Measurements from ENCODE around the gene FPR3.
"Not testable (repeated sequence)": the region's sequence is repeated elsewhere in the genome, so short reads cannot be mapped to it uniquely, and the experiment has no call there.

Gene FPR3

DNA sequence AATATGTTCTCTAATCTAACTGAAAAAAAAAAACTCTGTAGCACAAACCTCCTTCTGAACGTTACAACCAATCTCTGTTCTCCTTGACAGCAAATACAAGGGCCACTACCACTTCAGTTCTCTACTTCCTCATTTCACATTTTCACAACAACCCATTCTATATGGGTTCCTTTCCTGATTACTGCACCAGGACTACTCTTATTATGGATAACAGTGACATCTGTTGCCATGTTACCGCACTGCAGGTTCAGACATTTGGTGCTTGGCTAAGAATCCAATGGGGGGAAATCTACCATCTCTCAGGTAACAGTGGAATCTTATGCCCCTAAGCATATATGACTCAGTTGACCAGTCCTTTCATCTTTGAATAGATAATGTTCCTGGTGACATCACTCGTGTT, 11.6 kb upstream of the FPR3 start:
- DNase-seq (ENCODE audit: low read depth, low spot score) = no peak

DNA sequence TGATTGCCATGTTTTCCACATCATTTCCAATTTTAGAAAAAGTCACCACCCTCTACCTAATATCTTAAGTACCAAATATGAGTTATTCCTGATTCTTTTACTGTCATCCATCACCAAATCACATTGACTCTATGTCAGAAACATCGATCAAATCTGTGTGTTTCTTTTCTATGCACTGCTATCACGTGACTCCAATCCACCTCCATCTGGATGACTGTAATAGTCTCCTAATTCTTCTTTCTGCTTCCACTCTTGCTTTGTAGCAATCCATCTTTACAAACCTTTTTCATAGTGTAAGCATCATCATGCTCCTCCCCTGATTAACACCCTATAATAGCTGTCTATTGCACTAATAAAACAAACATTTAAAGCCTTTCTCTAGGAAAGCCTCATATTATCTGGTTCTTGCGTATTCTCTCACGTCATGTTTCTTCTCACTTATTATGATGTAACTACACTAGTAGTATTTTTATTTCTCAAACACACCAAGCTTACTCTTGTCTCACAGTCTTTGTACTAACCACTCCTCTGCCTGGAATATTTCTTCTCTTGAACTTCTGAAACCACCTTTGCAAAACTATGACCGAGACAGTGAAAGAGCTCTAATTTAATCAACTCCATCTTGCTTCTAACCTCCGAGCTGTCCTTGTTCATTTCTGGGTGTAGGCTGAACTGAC, 10.7 kb upstream of the FPR3 start:
- no peak for DNase-seq (ENCODE audit: low read depth, low spot score)

- no peak for DNase-seq (ENCODE audit: low read depth, low spot score)
Measured at GRCh38 chr19:51784922-51785690, 9.9 kb upstream of the FPR3 start.

DNA sequence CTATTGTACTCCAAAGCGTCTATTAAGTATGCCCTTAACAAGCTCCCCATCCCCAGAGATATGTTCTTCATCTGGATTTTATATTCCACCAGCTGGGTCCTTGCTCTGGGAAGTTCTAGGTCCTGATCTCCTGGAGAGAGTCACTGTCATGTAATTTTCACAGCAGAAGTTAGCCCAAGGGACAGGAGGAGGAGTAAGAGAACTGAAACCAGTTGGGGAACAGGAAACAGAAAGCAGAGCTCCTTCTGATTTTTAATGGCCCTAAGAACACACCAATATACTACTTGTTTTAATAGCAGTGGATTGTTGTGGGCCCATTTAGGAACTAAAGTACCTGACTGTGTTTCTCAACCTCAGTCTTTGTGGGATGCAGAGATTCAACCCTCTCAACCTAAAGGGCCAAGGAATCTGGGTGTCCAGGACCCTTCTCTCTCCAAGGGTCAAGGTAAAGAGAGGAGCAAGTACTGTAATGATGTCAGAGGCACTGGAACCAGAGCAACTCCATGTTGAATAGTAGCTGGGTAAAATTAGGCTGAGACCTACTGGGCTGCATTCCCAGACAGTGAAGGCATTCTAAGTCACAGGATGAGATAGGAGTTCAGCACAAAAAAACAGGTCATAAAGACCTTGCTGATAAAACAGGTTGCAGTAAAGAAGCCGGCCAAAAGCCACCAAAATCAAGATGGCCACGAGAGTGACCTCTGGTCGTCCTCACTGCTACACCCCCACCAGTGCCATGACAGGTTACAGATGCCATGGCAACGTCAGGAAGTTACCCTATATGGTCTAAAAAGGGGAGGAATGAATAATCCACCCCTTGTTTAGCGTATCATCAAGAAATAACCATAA, 8.1 kb upstream of the FPR3 start:
- DNase-seq (ENCODE audit: low read depth, low spot score) = no peak

- no peak for DNase-seq (ENCODE audit: low read depth, low spot score)
Measured at GRCh38 chr19:51788029-51788428, 6.9 kb upstream of the FPR3 start.

DNA sequence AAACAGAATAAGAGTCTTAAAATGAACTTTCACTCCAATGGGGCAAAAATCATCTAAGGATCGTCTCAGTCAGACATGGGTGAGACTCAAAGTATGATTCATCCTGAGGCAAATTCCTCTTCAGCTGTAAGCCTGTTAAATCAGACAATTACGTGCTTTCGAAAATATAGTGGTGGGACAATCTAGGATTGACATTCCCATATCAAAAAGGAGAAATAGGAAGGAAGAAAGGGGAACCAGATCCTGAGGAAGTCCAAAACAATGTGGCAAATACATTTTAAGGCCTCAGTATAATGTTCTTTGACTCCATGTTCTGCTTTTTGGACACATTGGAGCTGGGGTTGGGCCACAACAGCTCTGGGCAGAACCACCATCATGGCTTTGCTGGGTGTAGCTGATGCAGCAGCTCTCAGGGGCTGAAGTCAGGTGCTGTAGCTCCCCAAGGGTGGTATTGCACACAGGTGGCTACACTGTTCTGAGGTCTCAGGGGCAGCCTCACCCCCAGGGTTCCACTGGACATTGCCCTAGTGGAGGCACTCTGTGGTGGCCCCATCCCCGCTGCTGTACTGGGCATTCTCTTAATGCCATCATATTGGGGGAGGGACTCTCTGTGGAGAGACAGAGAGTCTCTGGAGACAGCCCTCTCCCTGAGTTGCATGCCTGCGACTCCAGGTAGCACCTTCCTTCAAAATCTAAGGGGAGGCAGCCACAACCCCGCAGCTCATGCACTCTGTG, 5.7 kb upstream of the FPR3 start:
- DNase-seq (ENCODE audit: low read depth, low spot score) = no peak

DNA sequence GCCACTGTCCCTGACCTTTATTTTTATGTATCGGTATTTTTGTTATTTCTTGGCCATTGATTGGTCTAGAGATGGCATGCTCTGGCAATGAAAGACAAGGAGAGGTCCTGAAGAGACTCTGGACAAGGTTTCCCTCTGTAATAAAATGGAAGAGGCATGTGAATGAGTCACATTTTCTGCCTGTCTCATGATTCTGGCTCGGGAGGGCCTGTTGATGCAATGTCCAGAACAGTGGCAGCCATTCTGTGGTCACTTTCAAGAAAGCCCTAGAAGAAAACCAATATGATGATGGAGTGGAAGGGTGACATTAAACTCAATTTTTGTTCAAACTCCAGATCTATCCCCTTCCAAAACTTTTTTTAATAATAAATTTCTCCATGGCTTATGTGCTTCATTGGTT, 2.0 kb upstream of the FPR3 start:
- DNase-seq (ENCODE audit: low read depth, low spot score) = no peak

- DNase-seq (ENCODE audit: low read depth, low spot score) = no peak
Measured at GRCh38 chr19:51793994-51794393, 963 bp upstream of the FPR3 start.

GRCh38 chr19:51796195-51796679, 1.3 kb downstream of the FPR3 start:
- DNase-seq (ENCODE audit: low read depth, low spot score) = no peak

DNA sequence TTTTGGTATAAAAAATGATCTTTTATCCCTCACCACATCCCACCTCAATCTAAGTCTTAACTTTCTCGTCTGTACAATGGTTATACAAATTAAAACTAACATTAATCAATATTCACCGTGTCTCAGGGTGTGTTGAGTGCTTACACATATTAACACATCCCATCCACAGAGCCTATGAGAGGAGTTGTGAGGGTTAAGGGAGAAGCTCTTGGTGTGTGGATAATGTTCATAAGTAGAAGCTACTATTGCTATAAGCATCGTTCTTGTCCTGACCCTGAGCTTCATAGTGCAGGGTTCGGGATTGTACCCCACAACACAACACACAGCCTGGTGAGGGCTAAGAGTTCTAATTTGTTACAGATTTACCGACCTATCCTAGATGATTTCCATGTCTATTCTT, 2.5 kb downstream of the FPR3 start:
- DNase-seq (ENCODE audit: low read depth, low spot score) = no peak

GRCh38 chr19:51798062-51798461, 3.1 kb downstream of the FPR3 start:
- DNase-seq (ENCODE audit: low read depth, low spot score) = no peak

GRCh38 chr19:51799034-51799773, 4.2 kb downstream of the FPR3 start:
- DNase-seq (ENCODE audit: low read depth, low spot score) = no peak

- DNase-seq (ENCODE audit: low read depth, low spot score) = no peak
Measured at GRCh38 chr19:51799774-51800472, 5.0 kb downstream of the FPR3 start.

DNA sequence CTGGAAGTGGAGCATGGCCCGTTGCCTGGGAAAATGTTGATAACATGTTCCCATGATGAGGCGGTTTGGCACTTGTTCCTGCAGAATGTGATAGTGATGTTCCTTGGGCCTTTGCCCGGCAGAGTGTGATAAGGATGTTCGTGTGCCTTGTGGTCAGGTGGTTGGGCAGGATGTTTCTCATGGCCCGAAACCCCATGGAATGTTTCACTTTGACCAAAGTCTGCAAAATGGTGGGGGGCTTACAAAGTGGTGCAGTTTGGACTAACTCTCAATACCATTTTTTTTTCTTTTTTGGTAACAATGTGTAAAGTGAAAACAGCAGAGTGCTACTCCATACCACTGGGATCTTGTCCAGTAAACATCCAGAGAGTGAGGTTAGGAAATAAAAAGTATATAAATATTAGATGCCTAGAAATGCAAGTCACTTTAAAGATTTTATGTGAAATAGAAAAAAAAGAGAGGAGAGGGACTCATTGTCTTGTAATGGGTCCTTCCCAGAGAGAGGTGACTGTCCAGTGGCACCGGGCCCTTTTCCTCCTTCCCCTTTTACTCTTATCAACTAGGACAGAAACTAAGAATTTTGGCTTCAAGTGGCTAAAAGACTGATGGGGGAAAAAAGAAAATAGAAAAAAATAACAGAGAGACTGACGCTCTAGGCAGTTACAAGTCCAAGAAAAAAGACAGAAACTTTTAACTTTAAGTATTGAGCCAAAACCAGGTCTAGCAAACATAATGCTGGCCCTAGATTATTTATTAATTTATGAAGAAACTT, 5.7 kb downstream of the FPR3 start:
- no peak for DNase-seq (ENCODE audit: low read depth, low spot score)

- no peak for DNase-seq (ENCODE audit: low read depth, low spot score)
Measured at GRCh38 chr19:51802775-51803174, 7.8 kb downstream of the FPR3 start.

DNA sequence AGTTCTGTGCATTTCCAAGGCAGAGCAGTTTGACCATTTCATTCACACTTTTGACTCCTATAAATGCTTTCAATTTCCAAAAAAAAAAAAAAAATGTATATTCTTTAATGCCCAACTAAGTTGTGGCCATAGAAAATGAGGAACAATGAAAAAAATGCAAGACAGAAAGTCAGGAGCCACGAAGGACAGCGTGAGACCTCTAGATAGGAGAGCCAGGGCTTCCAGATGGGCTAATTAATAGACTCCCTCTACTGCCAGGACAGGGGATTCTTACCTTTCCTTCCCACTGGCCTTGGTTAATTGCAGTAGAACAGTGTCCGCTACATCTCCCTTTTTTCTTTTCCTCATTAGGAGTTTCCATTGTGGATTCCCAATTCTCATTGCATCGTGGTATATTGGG, 8.6 kb downstream of the FPR3 start:
- no peak for DNase-seq (ENCODE audit: low read depth, low spot score)

GRCh38 chr19:51803967-51804366, 9.0 kb downstream of the FPR3 start:
- DNase-seq (ENCODE audit: low read depth, low spot score) = no peak

GRCh38 chr19:51804789-51805188, 9.8 kb downstream of the FPR3 start:
- DNase-seq (ENCODE audit: low read depth, low spot score) = not testable (repeated sequence)

- not testable (repeated sequence) for DNase-seq (ENCODE audit: low read depth, low spot score)
Measured at GRCh38 chr19:51805396-51805795, 10.4 kb downstream of the FPR3 start.
